HepG2 (cell line): ENCODE data around the gene SLC5A10. TPM values are rescaled to one million over a fixed set of nuclear protein-coding genes. Genes with fewer than 3 reads are reported as not detected.

Experiments
- CREB3 ChIP-seq: sonication (generic); formaldehyde crosslinking; IDR thresholded peaks from 2 replicates; pipeline ENCODE4 v1.5.0; 2020; ENCODE audit warnings: missing genetic modification reagents
- HNF4A ChIP-seq: sonication (generic); formaldehyde crosslinking; IDR thresholded peaks from 2 replicates; pipeline ENCODE4 v1.4.0; 2020; ENCODE audit warnings: missing genetic modification reagents
- ISX ChIP-seq: sonication (generic); formaldehyde crosslinking; conservative IDR thresholded peaks from 2 replicates; pipeline ENCODE4 v1.5.0; 2020; ENCODE audit warnings: missing genetic modification reagents
- KLF13 ChIP-seq: sonication (generic); formaldehyde crosslinking; IDR thresholded peaks from 2 replicates; pipeline ENCODE4 v1.4.0; 2020; ENCODE audit warnings: mild to moderate bottlenecking, missing genetic modification reagents
- MLLT10 ChIP-seq: sonication (generic); formaldehyde crosslinking; IDR thresholded peaks from 2 replicates; pipeline ENCODE4 v1.4.0; 2020; ENCODE audit warnings: missing genetic modification reagents
- NFE2L2 ChIP-seq: fragments of 150-350 bp; IDR thresholded peaks from 2 replicates; pipeline ENCODE4 v1.6.1; 2014; ENCODE audit warnings: low read length
- NKX3-1 ChIP-seq: sonication (generic); formaldehyde crosslinking; IDR thresholded peaks from 2 replicates; pipeline ENCODE4 v1.5.0; 2020; ENCODE audit warnings: missing genetic modification reagents
- NR3C1 ChIP-seq: sonication (generic); formaldehyde crosslinking; IDR thresholded peaks from 2 replicates; pipeline ENCODE4 v1.4.0; 2020; ENCODE audit warnings: missing genetic modification reagents
- RBM22 ChIP-seq: fragments of 200-400 bp; formaldehyde crosslinking; optimal IDR thresholded peaks from 2 replicates; pipeline ENCODE3; 2017; ENCODE audit warnings: mild to moderate bottlenecking, low read length, moderate library complexity
- SAP130 ChIP-seq: IDR thresholded peaks from 2 replicates; pipeline ENCODE4 v1.6.1; 2016; ENCODE audit warnings: low read depth
- SNRNP70 ChIP-seq: fragments of 200-400 bp; formaldehyde crosslinking; IDR thresholded peaks from 2 replicates; pipeline ENCODE4 v1.6.1; 2017; ENCODE audit warnings: mild to moderate bottlenecking, low read depth, low read length, moderate library complexity
- SP5 ChIP-seq: IDR thresholded peaks from 2 replicates; pipeline ENCODE4 v1.6.1; 2016; ENCODE audit warnings: low read depth, borderline replicate concordance
- SYNCRIP ChIP-seq: fragments of 200-400 bp; formaldehyde crosslinking; IDR thresholded peaks from 2 replicates; pipeline ENCODE4 v1.6.1; 2018; ENCODE audit warnings: mild to moderate bottlenecking, low read depth, low read length; ENCODE audit not compliant: insufficient read depth
- ZHX2 ChIP-seq, 2 experiments: sonication (generic) in 1 of 2; formaldehyde crosslinking in 1 of 2; IDR thresholded peaks; 2 replicates each; pipeline versions ENCODE4 v1.6.1 to v1.9.0; 2014 to 2022; ENCODE audit warnings: antibody characterized with exemption in 1 of 2, borderline replicate concordance in 1 of 2, inconsistent platforms in 1 of 2, low read depth in 1 of 2, missing genetic modification reagents in 1 of 2
- ZNF20 ChIP-seq: sonication (generic); formaldehyde crosslinking; IDR thresholded peaks from 2 replicates; pipeline ENCODE4 v1.4.0; 2020; ENCODE audit warnings: mild to moderate bottlenecking, moderate library complexity, missing genetic modification reagents
- ZNF441 ChIP-seq: sonication (generic); formaldehyde crosslinking; IDR thresholded peaks from 2 replicates; pipeline ENCODE4 v1.7.0; 2021; ENCODE audit warnings: missing genetic modification reagents, borderline replicate concordance
- ZNF468 ChIP-seq: sonication (generic); formaldehyde crosslinking; IDR thresholded peaks from 2 replicates; pipeline ENCODE4 v1.8.0; 2022; ENCODE audit warnings: mild to moderate bottlenecking, moderate library complexity, missing genetic modification reagents
- ZNF550 ChIP-seq: sonication (generic); formaldehyde crosslinking; IDR thresholded peaks from 2 replicates; pipeline ENCODE4 v1.4.0; 2020; ENCODE audit warnings: mild to moderate bottlenecking, missing genetic modification reagents, borderline replicate concordance
- ZNF691 ChIP-seq: sonication (generic); formaldehyde crosslinking; IDR thresholded peaks from 2 replicates; pipeline ENCODE4 v1.4.0; 2020; ENCODE audit warnings: missing genetic modification reagents, low read depth, mild to moderate bottlenecking, borderline replicate concordance
- polyA plus RNA-seq, 8 experiments: library from polyadenylated mRNA; depleted of rRNA in 3 of 8; stranded (reverse) in 7 of 8; unstranded in 1 of 8; fragments of >200 nt; fragmentation: Illumina TruSeq in 4 of 8; extraction: Trizol in 4 of 8; gene quantifications; 2 replicates each; pipeline versions ENCODE4 v1.2.1 to v1.2.3, GENCODE V29; 2011 to 2016; ENCODE audit warnings: low read depth in 4 of 8, missing spikeins in 1 of 8, mixed read lengths in 1 of 8; ENCODE audit not compliant: insufficient read depth in 1 of 8
- total RNA-seq, 5 experiments: library from RNA; depleted of rRNA; stranded (reverse); fragments of >200 nt; fragmentation: Illumina TruSeq; extraction: Trizol; gene quantifications; 2 replicates each; pipeline ENCODE4 v1.2.3, GENCODE V29; 2016; ENCODE audit warnings: low read depth in 1 of 5
- TF ChIP-seq, protein P1 (sequence below): sonication (generic); formaldehyde crosslinking; IDR thresholded peaks from 2 replicates; pipeline ENCODE4 v1.4.0; 2020; ENCODE audit warnings: missing genetic modification reagents; ENCODE audit errors: not compliant biosample characterization
- TF ChIP-seq, protein P2 (sequence below): sonication (generic); formaldehyde crosslinking; IDR thresholded peaks from 2 replicates; pipeline ENCODE4 v1.4.0; 2020; ENCODE audit warnings: missing genetic modification reagents

The SLC5A10 gene
- total and polyA plus RNA-seq, 2 of the 13 experiments (the other 11 are each of a cell fraction or from before 2014, with no cell fraction given): 0.05 TPM; not detected in 1

DNA sequence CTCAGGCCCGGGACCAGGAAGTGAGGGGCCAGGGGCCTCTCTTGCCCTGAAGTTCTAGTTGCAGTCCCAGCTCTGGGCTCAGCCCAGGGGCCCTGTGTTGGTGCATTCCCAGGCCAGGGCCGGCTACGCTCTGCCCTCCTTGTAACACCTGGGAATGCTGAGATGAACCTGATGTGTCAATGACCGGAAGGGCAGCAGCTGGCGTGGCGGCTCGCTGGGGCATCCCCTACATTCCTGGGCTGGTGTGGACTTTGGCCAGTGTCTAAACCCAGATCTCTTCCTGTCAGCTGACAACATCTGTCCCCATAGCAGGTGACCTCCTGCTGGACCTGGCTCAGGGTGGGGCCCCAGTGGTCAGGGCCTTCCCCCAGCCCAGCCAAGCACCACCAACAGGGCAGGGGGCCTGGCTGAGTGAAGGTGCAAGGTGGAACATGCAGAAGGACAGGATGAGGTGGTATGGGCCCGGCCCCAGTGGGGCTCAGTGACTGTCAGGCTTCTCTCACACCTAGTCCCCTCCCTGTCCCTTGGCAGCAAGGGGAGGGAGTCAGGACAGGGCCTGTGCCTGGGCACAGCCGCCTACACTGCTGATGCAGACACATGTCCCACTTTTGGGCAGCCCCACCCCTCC is 36.7 kb downstream of the SLC5A10 start (continued):
- TF ChIP-seq KLF13 (no peak), NKX3-1 (CRISPR knock-in tag) (no peak), ISX (CRISPR knock-in tag) (no peak), ZNF550 (CRISPR knock-in tag) (peak; percentile 85; the same call in 1 of the 2 replicates), SYNCRIP (no peak), RBM22 (peak; percentile 95), NFE2L2 (no peak), CREB3 (CRISPR knock-in tag) (peak; percentile 80; the same call in 1 of the 2 replicates), ZHX2 (IDR thresholded peaks at IDR 0.05; ENCODE audit: low read depth) (no peak), ZHX2 (CRISPR knock-in tag; IDR thresholded peaks at IDR 0.05; ENCODE audit: borderline replicate concordance) (no peak), ZNF20 (no peak), ZNF441 (CRISPR knock-in tag) (peak; percentile 67; the same call in 1 of the 2 replicates), HNF4A (CRISPR knock-in tag) (peak; percentile 100), SAP130 (CRISPR knock-in tag) (peak; percentile 100), SNRNP70 (no peak), SP5 (CRISPR knock-in tag) (peak; percentile 77), ZNF691 (CRISPR knock-in tag) (peak; percentile 83; the same call in 1 of the 2 replicates), NR3C1 (CRISPR knock-in tag) (no peak), ZNF468 (CRISPR knock-in tag) (no peak), MLLT10 (CRISPR knock-in tag) (no peak)
- TF ChIP-seq, protein P1, sequence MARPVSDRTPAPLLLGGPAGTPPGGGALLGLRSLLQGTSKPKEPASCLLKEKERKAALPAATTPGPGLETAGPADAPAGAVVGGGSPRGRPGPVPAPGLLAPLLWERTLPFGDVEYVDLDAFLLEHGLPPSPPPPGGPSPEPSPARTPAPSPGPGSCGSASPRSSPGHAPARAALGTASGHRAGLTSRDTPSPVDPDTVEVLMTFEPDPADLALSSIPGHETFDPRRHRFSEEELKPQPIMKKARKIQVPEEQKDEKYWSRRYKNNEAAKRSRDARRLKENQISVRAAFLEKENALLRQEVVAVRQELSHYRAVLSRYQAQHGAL (CRISPR knock-in tag): no peak
- TF ChIP-seq, protein P2, sequence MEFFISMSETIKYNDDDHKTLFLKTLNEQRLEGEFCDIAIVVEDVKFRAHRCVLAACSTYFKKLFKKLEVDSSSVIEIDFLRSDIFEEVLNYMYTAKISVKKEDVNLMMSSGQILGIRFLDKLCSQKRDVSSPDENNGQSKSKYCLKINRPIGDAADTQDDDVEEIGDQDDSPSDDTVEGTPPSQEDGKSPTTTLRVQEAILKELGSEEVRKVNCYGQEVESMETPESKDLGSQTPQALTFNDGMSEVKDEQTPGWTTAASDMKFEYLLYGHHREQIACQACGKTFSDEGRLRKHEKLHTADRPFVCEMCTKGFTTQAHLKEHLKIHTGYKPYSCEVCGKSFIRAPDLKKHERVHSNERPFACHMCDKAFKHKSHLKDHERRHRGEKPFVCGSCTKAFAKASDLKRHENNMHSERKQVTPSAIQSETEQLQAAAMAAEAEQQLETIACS (CRISPR knock-in tag): no peak
